Vagina (tissue), 2 donors: ENCODE results near the gene C17orf107.

ENCODE experiments used
- POLR2A ChIP-seq, 2 donors: fragments of 450-650 bp; IDR thresholded peaks; one replicate each; pipeline ENCODE4 v1.6.1; 2017; ENCODE audit warnings: antibody characterized with exemption in 2 of 2, mild to moderate bottlenecking in 2 of 2, moderate library complexity in 2 of 2
- POLR2AphosphoS5 ChIP-seq, 2 donors: sonication (generic); formaldehyde crosslinking; IDR thresholded peaks; one replicate each; pipeline ENCODE4 v1.9.0; 2017; ENCODE audit warnings: antibody characterized with exemption in 2 of 2, mild to moderate bottlenecking in 2 of 2, low read depth in 1 of 2; ENCODE audit not compliant: insufficient read depth in 1 of 2
- TF ChIP-seq, protein P1 (sequence below), 3 experiments: fragments of 450-650 bp in 2 of 3; fragments of 200-600 bp in 1 of 3; sonication (generic) in 1 of 3; IDR thresholded peaks; one replicate each; pipeline ENCODE4 v1.5.1; 2017 to 2019; ENCODE audit warnings: antibody characterized with exemption in 3 of 3, mild to moderate bottlenecking in 2 of 3, moderate library complexity in 2 of 3

DNA sequence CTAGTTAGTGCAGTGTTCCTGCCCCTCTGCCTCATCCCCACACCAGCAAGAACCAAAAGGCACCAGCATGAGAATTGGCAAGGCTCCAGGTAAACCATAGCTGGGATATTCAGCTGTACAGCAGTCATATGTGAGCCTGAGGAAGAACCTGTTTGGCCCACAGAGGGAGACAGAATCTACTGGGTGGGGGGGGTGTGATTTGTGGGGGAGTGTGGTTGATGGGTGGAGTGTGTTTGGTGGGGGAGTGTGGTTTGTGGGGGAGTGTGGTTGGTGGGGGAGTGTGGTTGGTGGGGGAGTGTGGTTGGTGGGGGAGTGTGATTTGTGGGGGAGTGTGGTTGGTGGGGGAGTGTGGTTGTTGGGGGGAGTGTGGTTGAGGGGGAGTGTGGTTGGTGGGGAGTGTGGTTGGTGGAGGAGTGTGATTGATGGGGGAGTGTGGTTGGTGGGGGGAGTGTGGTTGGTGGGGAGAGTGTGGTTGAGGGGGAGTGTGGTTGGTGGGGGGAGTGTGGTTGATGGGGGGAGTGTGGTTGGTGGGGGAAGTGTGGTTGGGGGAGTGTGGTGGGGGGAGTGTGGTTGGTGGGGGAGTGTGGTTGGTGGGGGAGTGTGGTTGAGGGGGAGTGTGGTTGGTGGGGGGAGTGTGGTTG is 46.6 kb upstream of the C17orf107 start:
- TF ChIP-seq POLR2A (IDR thresholded peaks at IDR 0.05) (no peak), POLR2AphosphoS5 (IDR thresholded peaks at IDR 0.05; ENCODE audit: insufficient read depth in 1 of 2, low read depth in 1 of 2) (no peak)
- TF ChIP-seq, protein P1, sequence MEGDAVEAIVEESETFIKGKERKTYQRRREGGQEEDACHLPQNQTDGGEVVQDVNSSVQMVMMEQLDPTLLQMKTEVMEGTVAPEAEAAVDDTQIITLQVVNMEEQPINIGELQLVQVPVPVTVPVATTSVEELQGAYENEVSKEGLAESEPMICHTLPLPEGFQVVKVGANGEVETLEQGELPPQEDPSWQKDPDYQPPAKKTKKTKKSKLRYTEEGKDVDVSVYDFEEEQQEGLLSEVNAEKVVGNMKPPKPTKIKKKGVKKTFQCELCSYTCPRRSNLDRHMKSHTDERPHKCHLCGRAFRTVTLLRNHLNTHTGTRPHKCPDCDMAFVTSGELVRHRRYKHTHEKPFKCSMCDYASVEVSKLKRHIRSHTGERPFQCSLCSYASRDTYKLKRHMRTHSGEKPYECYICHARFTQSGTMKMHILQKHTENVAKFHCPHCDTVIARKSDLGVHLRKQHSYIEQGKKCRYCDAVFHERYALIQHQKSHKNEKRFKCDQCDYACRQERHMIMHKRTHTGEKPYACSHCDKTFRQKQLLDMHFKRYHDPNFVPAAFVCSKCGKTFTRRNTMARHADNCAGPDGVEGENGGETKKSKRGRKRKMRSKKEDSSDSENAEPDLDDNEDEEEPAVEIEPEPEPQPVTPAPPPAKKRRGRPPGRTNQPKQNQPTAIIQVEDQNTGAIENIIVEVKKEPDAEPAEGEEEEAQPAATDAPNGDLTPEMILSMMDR (IDR thresholded peaks at IDR 0.05): no peak
